ENCODE data around the gene APOH.
A peak's percentile ranks its signal among the peaks of the same experiment; 100 is the strongest.
"Not testable (repeated sequence)": the region's sequence is repeated elsewhere in the genome, so short reads cannot be mapped to it uniquely, and the experiment has no call there.

The APOH gene

GRCh38 chr17:66228887-66229782 is at the start of gene APOH:
APOH (minus strand) TSS chr17:66229415; CDS start chr17:66229379, 36 bp downstream.
- DNase-seq, result no peak

GRCh38 chr17:66277191-66277590 is 48.0 kb upstream of the APOH start:
- no peak for DNase-seq

GRCh38 chr17:66276328-66276937 is 47.2 kb upstream of the APOH start:
- no peak for DNase-seq

GRCh38 chr17:66275651-66276050 is 46.4 kb upstream of the APOH start:
- no peak for DNase-seq

GRCh38 chr17:66273586-66273848 is 44.3 kb upstream of the APOH start:
- DNase-seq, result no peak

- no peak for DNase-seq
These were observed 43.8 kb upstream of the APOH start for GRCh38 chr17:66272811-66273585.

- DNase-seq, result no peak
These were observed 42.3 kb upstream of the APOH start for GRCh38 chr17:66271512-66271911.

- no peak for DNase-seq
These were observed 40.9 kb upstream of the APOH start for GRCh38 chr17:66270106-66270505.

- no peak for DNase-seq
These were observed 39.2 kb upstream of the APOH start for GRCh38 chr17:66268247-66268927.

- DNase-seq, result no peak
These were observed 35.5 kb upstream of the APOH start for GRCh38 chr17:66264696-66265095.

- DNase-seq, result no peak
These were observed 33.6 kb upstream of the APOH start for GRCh38 chr17:66262767-66263166.

GRCh38 chr17:66260688-66261087 is 31.5 kb upstream of the APOH start:
- no peak for DNase-seq

- DNase-seq, result no peak
These were observed 31.1 kb upstream of the APOH start for GRCh38 chr17:66260275-66260674.

- DNase-seq, result no peak
These were observed 26.3 kb upstream of the APOH start for GRCh38 chr17:66255527-66255971.

GRCh38 chr17:66255112-66255511 is 25.9 kb upstream of the APOH start:
- peak in 1 of 2 experiments; percentile 14 for DNase-seq

GRCh38 chr17:66253458-66253857 is 24.2 kb upstream of the APOH start:
- DNase-seq, result not testable (repeated sequence)

GRCh38 chr17:66250686-66251085 is 21.5 kb upstream of the APOH start:
- no peak for DNase-seq

- no peak for DNase-seq
These were observed 19.1 kb upstream of the APOH start for GRCh38 chr17:66248285-66248684.

GRCh38 chr17:66241839-66242238 is 12.6 kb upstream of the APOH start:
- no peak for DNase-seq

GRCh38 chr17:66240630-66241029 is 11.4 kb upstream of the APOH start:
- no peak for DNase-seq

GRCh38 chr17:66240013-66240412 is 10.8 kb upstream of the APOH start:
- no peak for DNase-seq

- DNase-seq, result no peak
These were observed 6.3 kb upstream of the APOH start for GRCh38 chr17:66235377-66235994.

- DNase-seq, result no peak
These were observed 5.4 kb upstream of the APOH start for GRCh38 chr17:66234611-66235010.

Data from NCI-H187 (cell line).